Lower leg skin (tissue), 4 donors: ENCODE results near the gene TAS2R16. TPM values are rescaled to one million over a fixed set of nuclear protein-coding genes. Genes with fewer than 3 reads are reported as not detected.

Experiments used
- DNase-seq, 2 donors: peaks; one replicate each; pipeline ENCODE4 v3.0.0-alpha.2; 2019; ENCODE audit warnings: low spot score in 2 of 2
- H3K4me3 ChIP-seq: fragments of 200-600 bp; sonication (generic); 2 replicates; pipeline ENCODE4 v1.5.1; 2017; ENCODE audit warnings: mild to moderate bottlenecking, low read depth; ENCODE audit not compliant: poor library complexity, severe bottlenecking
- POLR2A ChIP-seq, 2 donors: fragments of 450-650 bp; IDR thresholded peaks; one replicate each; pipeline ENCODE4 v1.6.1; 2016 to 2017; ENCODE audit warnings: antibody characterized with exemption in 2 of 2, mild to moderate bottlenecking in 1 of 2, moderate library complexity in 1 of 2
- WGBS, 2 donors: methylation state at CpG; one replicate each; pipeline ENCODE4 v1.1.5; 2018; 5-methylcytosine and 5-hydroxymethylcytosine counted together
- intact Hi-C: fragments of 100-400 bp; cut with DNase I; formaldehyde crosslinking; loops from one replicate; pipeline ENCODE4 v1.15.0; 2023; ENCODE audit warnings: low total_unique reads
- total RNA-seq, 4 donors: library from RNA; depleted of rRNA; stranded (reverse); fragments of >200 nt; gene quantifications; one replicate each; pipeline ENCODE4 v1.1.0, GENCODE V29; 2016
- TF ChIP-seq, protein P1 (sequence below), 3 donors: fragments of 450-650 bp; IDR thresholded peaks; one replicate each; pipeline ENCODE4 v1.5.1; 2016; ENCODE audit warnings: antibody characterized with exemption in 3 of 3, mild to moderate bottlenecking in 3 of 3, moderate library complexity in 2 of 3

TAS2R16 gene, protein sequence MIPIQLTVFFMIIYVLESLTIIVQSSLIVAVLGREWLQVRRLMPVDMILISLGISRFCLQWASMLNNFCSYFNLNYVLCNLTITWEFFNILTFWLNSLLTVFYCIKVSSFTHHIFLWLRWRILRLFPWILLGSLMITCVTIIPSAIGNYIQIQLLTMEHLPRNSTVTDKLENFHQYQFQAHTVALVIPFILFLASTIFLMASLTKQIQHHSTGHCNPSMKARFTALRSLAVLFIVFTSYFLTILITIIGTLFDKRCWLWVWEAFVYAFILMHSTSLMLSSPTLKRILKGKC
- not detected for total RNA-seq

DNA sequence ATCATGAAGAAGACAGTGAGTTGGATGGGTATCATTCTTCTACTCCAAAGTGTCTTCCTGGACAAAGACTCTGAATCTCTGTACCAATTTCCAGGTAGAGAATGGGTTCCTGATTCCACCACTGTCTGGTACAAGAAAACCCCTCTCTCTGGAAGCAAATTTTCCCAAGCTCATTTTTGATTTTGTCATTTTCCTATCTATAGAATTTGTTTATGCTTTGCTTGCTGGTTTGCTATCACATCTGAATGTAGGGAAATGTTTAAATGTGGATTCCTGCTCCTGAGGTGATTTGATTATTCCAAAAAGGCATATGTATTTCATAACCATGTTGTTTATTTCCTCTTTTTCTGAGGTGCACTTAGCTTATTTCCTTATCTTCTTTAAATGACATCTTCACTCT is at the start of gene TAS2R16:
Gene TAS2R16 (minus strand): TSS at position 101 of the 400 bp plus-strand sequence. CDS start 66 bp downstream, at position 35.
- intact Hi-C loops = no loop called here
- DNase-seq = no peak
- no peak within 1 kb of the TSS for H3K4me3 ChIP-seq
- TF ChIP-seq POLR2A (IDR thresholded peaks at IDR 0.05) = no peak
- TF ChIP-seq, protein P1, sequence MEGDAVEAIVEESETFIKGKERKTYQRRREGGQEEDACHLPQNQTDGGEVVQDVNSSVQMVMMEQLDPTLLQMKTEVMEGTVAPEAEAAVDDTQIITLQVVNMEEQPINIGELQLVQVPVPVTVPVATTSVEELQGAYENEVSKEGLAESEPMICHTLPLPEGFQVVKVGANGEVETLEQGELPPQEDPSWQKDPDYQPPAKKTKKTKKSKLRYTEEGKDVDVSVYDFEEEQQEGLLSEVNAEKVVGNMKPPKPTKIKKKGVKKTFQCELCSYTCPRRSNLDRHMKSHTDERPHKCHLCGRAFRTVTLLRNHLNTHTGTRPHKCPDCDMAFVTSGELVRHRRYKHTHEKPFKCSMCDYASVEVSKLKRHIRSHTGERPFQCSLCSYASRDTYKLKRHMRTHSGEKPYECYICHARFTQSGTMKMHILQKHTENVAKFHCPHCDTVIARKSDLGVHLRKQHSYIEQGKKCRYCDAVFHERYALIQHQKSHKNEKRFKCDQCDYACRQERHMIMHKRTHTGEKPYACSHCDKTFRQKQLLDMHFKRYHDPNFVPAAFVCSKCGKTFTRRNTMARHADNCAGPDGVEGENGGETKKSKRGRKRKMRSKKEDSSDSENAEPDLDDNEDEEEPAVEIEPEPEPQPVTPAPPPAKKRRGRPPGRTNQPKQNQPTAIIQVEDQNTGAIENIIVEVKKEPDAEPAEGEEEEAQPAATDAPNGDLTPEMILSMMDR (IDR thresholded peaks at IDR 0.05) = no peak

DNA sequence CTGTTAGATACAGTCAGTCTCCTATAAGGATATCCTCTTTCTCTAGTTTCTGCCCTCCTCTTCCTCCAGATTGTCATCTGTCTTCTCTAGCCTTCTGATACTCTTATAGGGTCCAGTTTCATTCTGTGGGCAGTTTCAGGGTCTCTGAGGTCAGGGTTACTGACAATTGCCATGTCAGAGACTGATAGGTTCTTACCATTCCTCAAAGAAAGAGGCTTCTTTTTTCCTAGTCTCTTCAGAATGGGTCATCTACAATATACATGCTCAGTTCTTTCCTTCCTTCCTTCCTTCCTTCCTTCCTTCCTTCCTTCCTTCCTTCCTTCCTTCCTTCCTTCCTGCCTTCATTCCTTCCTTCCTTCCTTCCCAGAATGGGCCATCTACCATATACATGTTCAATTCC is 48.1 kb upstream of the TAS2R16 start:
- H3K4me3 ChIP-seq = no peak overlapping the region
- intact Hi-C loops = no loop called here
- DNase-seq = no peak
- no peak for TF ChIP-seq POLR2A (IDR thresholded peaks at IDR 0.05)
- TF ChIP-seq, protein P1 (IDR thresholded peaks at IDR 0.05) = no peak

DNA sequence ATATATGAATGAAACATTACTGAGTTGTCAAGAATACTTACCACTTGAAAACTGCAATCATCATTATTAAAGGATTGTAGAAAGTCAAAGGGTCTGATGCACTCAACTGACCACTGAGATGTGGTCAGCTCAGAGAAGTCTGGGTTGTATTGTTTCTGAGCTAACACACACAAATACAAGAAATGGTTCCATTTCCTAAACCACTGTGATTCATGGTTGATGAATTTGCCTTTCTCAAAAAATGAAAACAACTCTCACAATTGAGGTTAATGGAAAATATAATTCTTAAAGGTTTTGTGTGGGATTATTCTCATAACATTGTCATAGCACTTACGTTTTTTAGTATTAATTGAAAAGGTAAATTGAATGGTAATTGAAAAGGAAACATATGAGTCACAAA is 45.6 kb upstream of the TAS2R16 start:
- no peak for DNase-seq
- H3K4me3 ChIP-seq = no peak overlapping the region
- intact Hi-C loops = no loop called here
- TF ChIP-seq, protein P1 (IDR thresholded peaks at IDR 0.05) = no peak
- TF ChIP-seq POLR2A (IDR thresholded peaks at IDR 0.05) = no peak
- 54 to 64% methylated on average over 1 of the region's 1 CpG for WGBS, 2 donors

DNA sequence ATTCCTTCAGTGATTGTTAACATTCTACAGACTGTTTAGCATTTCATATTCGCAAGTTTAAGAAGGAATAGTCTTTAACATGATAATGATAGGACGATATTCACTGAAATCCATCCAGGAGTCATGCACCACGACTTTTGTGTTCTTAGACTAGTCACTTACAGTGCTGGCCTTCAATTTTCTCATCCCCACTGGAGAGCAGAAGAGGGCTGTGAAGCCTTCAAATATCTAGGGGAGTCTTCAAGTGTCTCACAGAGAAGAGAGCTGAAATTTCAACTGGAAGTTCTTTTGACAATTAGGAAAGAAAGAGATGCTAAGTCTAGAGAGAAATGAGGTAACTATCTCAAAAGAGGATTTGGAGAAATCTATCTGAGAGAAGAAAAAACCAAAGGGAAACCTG is 43.8 kb upstream of the TAS2R16 start:
- intact Hi-C loops = no loop called here
- no peak for DNase-seq
- TF ChIP-seq, protein P1 (IDR thresholded peaks at IDR 0.05) = no peak
- TF ChIP-seq POLR2A (IDR thresholded peaks at IDR 0.05) = no peak
- H3K4me3 ChIP-seq = no peak overlapping the region
- WGBS, 2 donors = 39 to 54% methylated on average over 3 of the region's 3 CpGs

DNA sequence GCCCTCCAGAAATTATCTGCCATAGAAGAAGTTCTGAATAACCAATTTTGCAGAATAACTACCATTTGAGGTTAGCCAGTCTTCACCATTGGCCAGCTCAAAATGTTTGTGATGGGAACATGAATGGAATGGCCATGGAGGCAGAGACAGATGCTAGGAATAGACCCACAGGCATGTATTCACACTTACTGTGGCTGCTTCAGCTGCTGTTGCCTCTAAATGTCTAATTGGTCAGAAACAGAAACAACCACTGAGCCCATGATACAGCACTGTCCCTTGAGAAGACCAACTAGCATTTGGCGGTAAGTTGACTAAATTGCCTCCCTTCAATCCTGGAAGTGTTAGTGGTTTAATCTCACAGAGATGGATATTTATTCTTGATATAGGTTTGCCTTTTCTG is 38.6 kb upstream of the TAS2R16 start:
- TF ChIP-seq POLR2A (IDR thresholded peaks at IDR 0.05) = no peak
- TF ChIP-seq, protein P1 (IDR thresholded peaks at IDR 0.05) = no peak
- WGBS, 2 donors = 89 to 100% methylated on average over 1 of the region's 1 CpG
- no peak for DNase-seq
- intact Hi-C loops = no loop called here
- no peak overlapping the region for H3K4me3 ChIP-seq

DNA sequence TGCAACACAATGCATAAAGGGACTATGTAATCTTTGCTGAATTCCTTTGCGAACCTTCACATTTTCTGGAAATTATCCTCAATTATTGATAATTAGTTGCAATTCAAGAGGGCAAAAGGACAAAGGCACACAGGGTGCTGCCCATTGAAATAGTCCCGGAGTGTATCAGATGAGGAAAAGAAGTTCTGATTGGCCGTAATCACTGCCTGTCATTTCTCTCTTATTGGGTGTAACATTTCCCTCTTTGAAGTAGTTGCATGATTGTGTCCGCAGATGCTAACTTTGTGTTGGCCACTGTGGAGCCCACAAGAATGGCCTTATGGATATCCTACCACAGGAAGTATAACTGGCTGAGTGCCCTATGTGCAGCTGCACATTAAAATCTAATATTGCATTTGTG is 35.1 kb upstream of the TAS2R16 start:
- WGBS, 2 donors = 89 to 90% methylated on average over 4 of the region's 4 CpGs
- intact Hi-C loops = no loop called here
- no peak overlapping the region for H3K4me3 ChIP-seq
- TF ChIP-seq POLR2A (IDR thresholded peaks at IDR 0.05) = no peak
- TF ChIP-seq, protein P1 (IDR thresholded peaks at IDR 0.05) = no peak
- DNase-seq = no peak
